DOHH2 (cell line): ENCODE data around the gene SHROOM3.

ENCODE experiments used
- H3F3A ChIP-seq: fragments of 200-600 bp; sonication (generic), shearing (Covaris generic); 2 replicates; pipeline ENCODE4 v1.6.0; 2016; ENCODE audit warnings: antibody characterized with exemption, mild to moderate bottlenecking; ENCODE audit not compliant: control insufficient read depth, insufficient read depth
- H3K27ac ChIP-seq: fragments of 200-600 bp; sonication (generic); 2 replicates; pipeline ENCODE4 v1.5.1; 2014; ENCODE audit warnings: low read depth, mild to moderate bottlenecking, low read length, moderate library complexity
- H3K27me3 ChIP-seq: fragments of 200-600 bp; sonication (generic); 2 replicates; pipeline ENCODE4 v1.6.1; 2014; ENCODE audit warnings: mild to moderate bottlenecking, low read length, mixed read lengths; ENCODE audit not compliant: control insufficient read depth
- H3K36me3 ChIP-seq: fragments of 200-600 bp; sonication (generic); 2 replicates; pipeline ENCODE4 v1.6.1; 2014; ENCODE audit warnings: mild to moderate bottlenecking, low read length, moderate library complexity, mixed read lengths; ENCODE audit not compliant: control insufficient read depth
- H3K4me1 ChIP-seq: fragments of 200-600 bp; sonication (generic); 2 replicates; pipeline ENCODE4 v1.6.1; 2014; ENCODE audit warnings: mild to moderate bottlenecking, low read length, mixed read lengths; ENCODE audit not compliant: control insufficient read depth
- H3K4me2 ChIP-seq: fragments of 200-600 bp; sonication (generic); 2 replicates; pipeline ENCODE4 v1.6.0; 2014; ENCODE audit warnings: mild to moderate bottlenecking, low read length, moderate library complexity
- H3K4me3 ChIP-seq: fragments of 200-600 bp; sonication (generic); 2 replicates; pipeline ENCODE4 v1.5.1; 2014; ENCODE audit warnings: mild to moderate bottlenecking, low read length, mixed read lengths
- H3K79me2 ChIP-seq: fragments of 200-600 bp; sonication (generic); 2 replicates; pipeline ENCODE4 v1.6.1; 2014; ENCODE audit warnings: mild to moderate bottlenecking, low read length, mixed read lengths; ENCODE audit not compliant: control insufficient read depth
- H3K9me2 ChIP-seq: fragments of 200-600 bp; sonication (generic); replicated peaks from 2 replicates; pipeline ENCODE4 v1.6.1; 2014; ENCODE audit warnings: mild to moderate bottlenecking, low read length, mixed read lengths; ENCODE audit not compliant: control insufficient read depth
- H3K9me3 ChIP-seq: fragments of 200-600 bp; sonication (generic); 2 replicates; pipeline ENCODE4 v1.6.1; 2014; ENCODE audit warnings: antibody characterized with exemption, low read length, mixed read lengths; ENCODE audit not compliant: control insufficient read depth, insufficient read depth
- H4K20me1 ChIP-seq: fragments of 200-600 bp; sonication (generic); 2 replicates; pipeline ENCODE4 v1.6.0; 2014; ENCODE audit warnings: low read depth, mild to moderate bottlenecking, antibody characterized with exemption, low read length, moderate library complexity; ENCODE audit not compliant: control insufficient read depth, insufficient read depth
- CTCF ChIP-seq: fragments of 200-600 bp; sonication (generic); IDR thresholded peaks from one replicate; pipeline ENCODE4 v1.5.1; 2014; ENCODE audit warnings: antibody characterized with exemption, mild to moderate bottlenecking, low read depth, low read length; ENCODE audit not compliant: poor library complexity, severe bottlenecking
- EZH2phosphoT487 ChIP-seq: fragments of 200-600 bp; sonication (generic); IDR thresholded peaks from 2 replicates; pipeline ENCODE4 v1.6.1; 2017; ENCODE audit warnings: borderline replicate concordance, mild to moderate bottlenecking, antibody characterized with exemption, low read length, moderate library complexity, mixed read lengths

The SHROOM3 gene

GRCh38 chr4:76388160-76388908, 46.7 kb upstream of the SHROOM3 start:
- TF ChIP-seq CTCF, result no peak
- H3K27ac ChIP-seq, result no peak overlapping the region
- no peaks in the 10 kb centered on the region for H3K9me2 ChIP-seq
- no peaks in the 10 kb centered on the region for H3K27me3 ChIP-seq
- H3K9me3 ChIP-seq, result no peaks in the 10 kb centered on the region; the same call in 1 of the 2 replicates
- no peaks in the 10 kb centered on the region for H3K36me3 ChIP-seq
- no peaks in the 10 kb centered on the region for H4K20me1 ChIP-seq
- no peaks in the 10 kb centered on the region for H3K79me2 ChIP-seq
- no peak overlapping the region for H3K4me2 ChIP-seq
- H3K4me1 ChIP-seq, result no peaks in the 10 kb centered on the region
- H3F3A ChIP-seq, result no peaks in the 10 kb centered on the region
- no peak overlapping the region for H3K4me3 ChIP-seq

GRCh38 chr4:76401654-76402053, 33.4 kb upstream of the SHROOM3 start:
- no peaks in the 10 kb centered on the region for H3K4me1 ChIP-seq

GRCh38 chr4:76406081-76406480, 28.9 kb upstream of the SHROOM3 start:
- Histone ChIP-seq H3K9me3 (no peaks in the 10 kb centered on the region), H4K20me1 (no peaks in the 10 kb centered on the region), H3K9me2 (no peaks in the 10 kb centered on the region), H3K36me3 (no peaks in the 10 kb centered on the region), H3K4me1 (no peaks in the 10 kb centered on the region), H3K79me2 (no peaks in the 10 kb centered on the region), H3K4me2 (no peak overlapping the region), H3K27me3 (peaks cover 4% of the 10 kb centered on the region; the same call in 1 of the 2 replicates), H3K4me3 (no peak overlapping the region), H3K27ac (no peak overlapping the region), H3F3A (no peaks in the 10 kb centered on the region)
- TF ChIP-seq CTCF (no peak), EZH2phosphoT487 (no peak)

More at GRCh38 chr4:76401654-76402053, 33.4 kb upstream of the SHROOM3 start:
- Histone ChIP-seq H3K36me3 (no peaks in the 10 kb centered on the region), H3F3A (no peaks in the 10 kb centered on the region), H3K27me3 (peaks cover 4% of the 10 kb centered on the region; the same call in 1 of the 2 replicates), H3K79me2 (no peaks in the 10 kb centered on the region), H3K9me3 (no peaks in the 10 kb centered on the region), H3K4me3 (no peak overlapping the region), H4K20me1 (no peaks in the 10 kb centered on the region), H3K27ac (no peak overlapping the region), H3K9me2 (no peaks in the 10 kb centered on the region), H3K4me2 (no peak overlapping the region)
- TF ChIP-seq EZH2phosphoT487 (no peak), CTCF (no peak)
